Measurements from ENCODE around the gene NTNG1. TPM values are rescaled to one million over a fixed set of nuclear protein-coding genes. Genes with fewer than 3 reads are reported as not detected.
A peak's percentile ranks its signal among the peaks of the same experiment; 100 is the strongest.

Gene NTNG1
- total and polyA plus RNA-seq, 8 donors: 5.7 to 28.0 (median 22.3) TPM

- no peak for TF ChIP-seq CTCF (IDR thresholded peaks at IDR 0.05)
- H3K4me1 ChIP-seq: no peaks in the 10 kb centered on the region
- H3K9me3 ChIP-seq: no peaks in the 10 kb centered on the region
- no peak overlapping the region for H3K4me3 ChIP-seq
- intact Hi-C loops (cut with DNase I): no loop called here
- no peak for ATAC-seq
- H3K27ac ChIP-seq: no peak overlapping the region
- H3K27me3 ChIP-seq: no peaks in the 10 kb centered on the region
- DNase-seq: no peak
- H3K36me3 ChIP-seq: no peaks in the 10 kb centered on the region
Measured at GRCh38 chr1:107315652-107316051, 174.8 kb downstream of the NTNG1 start.

- DNase-seq (no peak), ATAC-seq (no peak)
- intact Hi-C loops (cut with DNase I): no loop called here
- no peak overlapping the region for H3K4me3 ChIP-seq
- no peaks in the 10 kb centered on the region for H3K9me3 ChIP-seq
- no peak for TF ChIP-seq CTCF (IDR thresholded peaks at IDR 0.05)
- no peaks in the 10 kb centered on the region for H3K36me3 ChIP-seq
- H3K27me3 ChIP-seq: no peaks in the 10 kb centered on the region
- no peak overlapping the region for H3K27ac ChIP-seq
- H3K4me1 ChIP-seq: no peaks in the 10 kb centered on the region
Measured at GRCh38 chr1:107318932-107319331, 178.1 kb downstream of the NTNG1 start.

GRCh38 chr1:107323784-107324183 is 182.9 kb downstream of the NTNG1 start:
- intact Hi-C loops (cut with DNase I): no loop called here
- Histone ChIP-seq H3K36me3 (no peaks in the 10 kb centered on the region), H3K4me1 (no peaks in the 10 kb centered on the region), H3K9me3 (no peaks in the 10 kb centered on the region), H3K27ac (no peak overlapping the region), H3K4me3 (no peak overlapping the region), H3K27me3 (no peaks in the 10 kb centered on the region)
- ATAC-seq (no peak), DNase-seq (no peak)
- TF ChIP-seq CTCF (IDR thresholded peaks at IDR 0.05): no peak

GRCh38 chr1:107326824-107327445 is 186.1 kb downstream of the NTNG1 start:
- no peaks in the 10 kb centered on the region for H3K27me3 ChIP-seq
- DNase-seq (peak in 1 of 4 donors; percentile 15), ATAC-seq (no peak)
- no peaks in the 10 kb centered on the region for H3K9me3 ChIP-seq
- H3K4me1 ChIP-seq: no peaks in the 10 kb centered on the region
- intact Hi-C loops (cut with DNase I): no loop called here
- H3K4me3 ChIP-seq: no peak overlapping the region
- TF ChIP-seq CTCF (IDR thresholded peaks at IDR 0.05): no peak
- H3K27ac ChIP-seq: no peak overlapping the region
- H3K36me3 ChIP-seq: no peaks in the 10 kb centered on the region

- ATAC-seq (no peak), DNase-seq (no peak)
- no peak for TF ChIP-seq CTCF (IDR thresholded peaks at IDR 0.05)
- no peaks in the 10 kb centered on the region for H3K9me3 ChIP-seq
- H3K4me1 ChIP-seq: no peaks in the 10 kb centered on the region
- H3K27me3 ChIP-seq: no peaks in the 10 kb centered on the region
- H3K36me3 ChIP-seq: no peaks in the 10 kb centered on the region
- H3K4me3 ChIP-seq: no peak overlapping the region
- intact Hi-C loops (cut with DNase I): no loop called here
- H3K27ac ChIP-seq: no peak overlapping the region
Measured at GRCh38 chr1:107327446-107327845, 186.6 kb downstream of the NTNG1 start.
